ENCODE data around the gene NCL. TPM values are rescaled to one million over a fixed set of nuclear protein-coding genes. Genes with fewer than 3 reads are reported as not detected.

NCL gene
- total and polyA plus RNA-seq, 2 of the 13 experiments (the other 11 are each of a cell fraction or from before 2014, with no cell fraction given) = 105 to 779 TPM

- TF ChIP-seq CSRNP2 (CRISPR knock-in tag; conservative IDR thresholded peaks at IDR 0.05; ENCODE audit: low read depth) (0 out of 2 replicates have a peak, but pooled peaks have one; percentile 2), ZKSCAN8 (CRISPR knock-in tag; IDR thresholded peaks at IDR 0.05; ENCODE audit: borderline replicate concordance) (no peak), ZBTB1 (CRISPR knock-in tag; IDR thresholded peaks at IDR 0.05; ENCODE audit: borderline replicate concordance) (peak; percentile 8; the same call in 1 of the 2 replicates), SYNCRIP (IDR thresholded peaks at IDR 0.05; ENCODE audit: insufficient read depth, low read depth, low read length) (no peak), ZNF468 (CRISPR knock-in tag; IDR thresholded peaks at IDR 0.05) (no peak), NFE2 (CRISPR knock-in tag; IDR thresholded peaks at IDR 0.05) (no peak; the same call in none of the 2 replicates), SNAI1 (CRISPR knock-in tag; IDR thresholded peaks at IDR 0.05; ENCODE audit: borderline replicate concordance) (peak; percentile 86; the same call in 1 of the 2 replicates), MEF2D (CRISPR knock-in tag; IDR thresholded peaks at IDR 0.05) (0 out of 2 replicates have a peak, but pooled peaks have one; percentile 77), TCF12 (IDR thresholded peaks at IDR 0.05) (no peak), TCF12 (CRISPR knock-in tag; IDR thresholded peaks at IDR 0.05) (peak; percentile 26; the same call in 1 of the 2 replicates), POLR2AphosphoS5 (IDR thresholded peaks at IDR 0.05; ENCODE audit: low read depth, low read length) (peak; percentile 53; the same call in 1 of the 2 replicates), HOXD1 (CRISPR knock-in tag; IDR thresholded peaks at IDR 0.05) (peak; percentile 24; the same call in 1 of the 2 replicates), FOXJ3 (CRISPR knock-in tag; IDR thresholded peaks at IDR 0.05; ENCODE audit: borderline replicate concordance) (0 out of 2 replicates have a peak, but pooled peaks have one; percentile 60), CBX5 (CRISPR knock-in tag; IDR thresholded peaks at IDR 0.05; ENCODE audit: borderline replicate concordance) (no peak), FOXP1 (IDR thresholded peaks at IDR 0.05) (no peak), FOXP1 (CRISPR knock-in tag; IDR thresholded peaks at IDR 0.05) (no peak), ATF7-NPFF (CRISPR knock-in tag; IDR thresholded peaks at IDR 0.05; ENCODE audit: low read depth) (no peak), ZNF629 (CRISPR knock-in tag; conservative IDR thresholded peaks at IDR 0.05) (0 out of 2 replicates have a peak, but pooled peaks have one; percentile 7), ZNF790 (CRISPR knock-in tag; IDR thresholded peaks at IDR 0.05; ENCODE audit: borderline replicate concordance) (peak; percentile 47; the same call in 1 of the 2 replicates), ZNF337 (CRISPR knock-in tag; IDR thresholded peaks at IDR 0.05; ENCODE audit: borderline replicate concordance, low read depth) (peak; percentile 9; the same call in 1 of the 2 replicates), ZNF710 (CRISPR knock-in tag; IDR thresholded peaks at IDR 0.05; ENCODE audit: borderline replicate concordance) (peak; percentile 56), CTCF (CRISPR knock-in tag; IDR thresholded peaks at IDR 0.05) (no peak), MED13 (CRISPR knock-in tag; IDR thresholded peaks at IDR 0.05) (peak; percentile 75; the same call in 1 of the 2 replicates)
- TF ChIP-seq, protein P1, sequence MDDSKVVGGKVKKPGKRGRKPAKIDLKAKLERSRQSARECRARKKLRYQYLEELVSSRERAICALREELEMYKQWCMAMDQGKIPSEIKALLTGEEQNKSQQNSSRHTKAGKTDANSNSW (CRISPR knock-in tag; IDR thresholded peaks at IDR 0.05; ENCODE audit: borderline replicate concordance) = no peak; the same call in 1 of the 2 replicates
These were observed 574 bp upstream of the NCL start (continued) for GRCh38 chr2:231464576-231465540.

All from HepG2 (cell line).